ENCODE measurements around the gene LIME1. TPM values are rescaled to one million over a fixed set of nuclear protein-coding genes. Genes with fewer than 3 reads are reported as not detected.

LIME1 gene
- total and polyA plus RNA-seq, 10 of the 15 experiments (the other 5 are each of a cell fraction or from before 2014, with no cell fraction given), result 0.35 to 154 (median 49.9) TPM

GRCh38 chr20:63742381-63743024 is 6.0 kb downstream of the LIME1 start:
- Histone ChIP-seq H2AFZ (ENCODE audit: control insufficient read depth, low read depth, low read length) (no peak overlapping the region), H3K9me3 (replicated peaks; ENCODE audit: control insufficient read depth, insufficient read depth, low read length) (no peaks in the 10 kb centered on the region), H3K27ac (ENCODE audit: control insufficient read depth, insufficient read depth) (no peak overlapping the region), H3K4me1 (ENCODE audit: control insufficient read depth, insufficient read depth, low read length) (peaks cover 18% of the 10 kb centered on the region), H4K20me1 (ENCODE audit: control insufficient read depth, insufficient read depth) (no peaks in the 10 kb centered on the region), H3K79me2 (ENCODE audit: control insufficient read depth, insufficient read depth, low read length) (peaks cover 12% of the 10 kb centered on the region), H3K4me2 (ENCODE audit: control insufficient read depth, insufficient read depth) (no peak overlapping the region), H3K36me3 (ENCODE audit: control insufficient read depth in 2 of 2, insufficient read depth in 2 of 2, low read length in 1 of 2) (peaks cover 0 to 4% of the 10 kb centered on the region in 2 experiments; a peak in 2 of 4 replicates), H3K9ac (ENCODE audit: control insufficient read depth, insufficient read depth, low read length) (no peak overlapping the region), H3K27me3 (replicated peaks in 1 of 2; ENCODE audit: control insufficient read depth in 2 of 2, insufficient read depth in 2 of 2, low read length in 1 of 2) (no peaks in the 10 kb centered on the region), H3K4me3 (no peak overlapping the region)
- POLR2A ChIA-PET, result interaction anchor here (0.8 kb wide), 1 partner anchor 34 kb away, joined by 3 read pairs; the partner anchor contains the start of genes ARFRP1 and ZGPAT
- CTCF ChIA-PET, result interaction anchor here (0.6 to 1.4 kb wide), 3 partner anchors 26 to 103 kb away, joined by 4 to 6 read pairs (median 4); no protein-coding TSS in a partner anchor
- in situ Hi-C loops (cut with MboI), result no loop called here
- RAD21 ChIA-PET (ENCODE audit: unreplicated experiment), result no interaction called here
- WGBS (ENCODE audit: insufficient coverage, insufficient replicate concordance, low lambda C conversion rate, missing lambda C conversion rate), result 93% methylated on average over 35 of the region's 37 CpGs
- DNase-seq (ENCODE audit: low read depth, low spot score), result no peak
- FAIRE-seq, result no peak
- no peak for ATAC-seq
- TF ChIP-seq STAT3 (IDR thresholded peaks at IDR 0.05; ENCODE audit: low read depth, low read length) (no peak), POLR2A (IDR thresholded peaks at IDR 0.05; ENCODE audit: low read depth, low read length) (0 out of 2 replicates have a peak, but pooled peaks have one; percentile 20), POLR2AphosphoS2 (IDR thresholded peaks at IDR 0.05; ENCODE audit: low read depth, low read length) (no peak)
- intact Hi-C loops (cut with micrococcal nuclease; ENCODE audit: unreplicated experiment), result no loop called here
- SMC1A ChIA-PET (ENCODE audit: uncharacterized antibody, unreplicated experiment), result no interaction called here
- no TSS peak for BruUV-seq (replicated peaks)

GRCh38 chr20:63743210-63743970 is 6.9 kb downstream of the LIME1 start:
- no peak overlapping the region for H3K4me3 ChIP-seq
- no peak overlapping the region for H2AFZ ChIP-seq (ENCODE audit: control insufficient read depth, low read depth, low read length)
- intact Hi-C loops (cut with micrococcal nuclease; ENCODE audit: unreplicated experiment), result no loop called here
- no peak overlapping the region for H3K4me2 ChIP-seq (ENCODE audit: control insufficient read depth, insufficient read depth)
- no peaks in the 10 kb centered on the region for H3K9me3 ChIP-seq (replicated peaks; ENCODE audit: control insufficient read depth, insufficient read depth, low read length)
- DNase-seq (ENCODE audit: low read depth, low spot score) (no peak), ATAC-seq (no peak), FAIRE-seq (no peak)
- no peak overlapping the region for H3K9ac ChIP-seq (ENCODE audit: control insufficient read depth, insufficient read depth, low read length)
- SMC1A ChIA-PET (ENCODE audit: uncharacterized antibody, unreplicated experiment), result no interaction called here
- in situ Hi-C loops (cut with MboI), result no loop called here
- RAD21 ChIA-PET (ENCODE audit: unreplicated experiment), result no interaction called here
- CTCF ChIA-PET, result interaction anchor here (0.8 to 1.1 kb wide), 2 partner anchors 36 to 43 kb away, joined by 3 to 4 read pairs; partner anchors contain the start of genes ARFRP1 and ZGPAT
- H3K4me1 ChIP-seq (ENCODE audit: control insufficient read depth, insufficient read depth, low read length), result peaks cover 15% of the 10 kb centered on the region
- peaks cover 0 to 4% of the 10 kb centered on the region in 2 experiments; a peak in 2 of 4 replicates for H3K36me3 ChIP-seq (ENCODE audit: control insufficient read depth in 2 of 2, insufficient read depth in 2 of 2, low read length in 1 of 2)
- no peak for TF ChIP-seq ASH2L (IDR thresholded peaks at IDR 0.05; ENCODE audit: borderline replicate concordance, low read depth)
- TF ChIP-seq USF2 (IDR thresholded peaks at IDR 0.05; ENCODE audit: borderline replicate concordance, low read depth, low read length), result no peak
- 0 out of 2 replicates have a peak, but pooled peaks have one; percentile 15 for TF ChIP-seq TCF3 (IDR thresholded peaks at IDR 0.05; ENCODE audit: borderline replicate concordance, insufficient read depth, low read depth, low read length)
- 0 out of 2 replicates have a peak, but pooled peaks have one; percentile 28 for TF ChIP-seq POLR2A (IDR thresholded peaks at IDR 0.05; ENCODE audit: low read depth, low read length)
- no peak for TF ChIP-seq HCFC1 (IDR thresholded peaks at IDR 0.05; ENCODE audit: low read length)
- no peak for TF ChIP-seq ELK1 (IDR thresholded peaks at IDR 0.05; ENCODE audit: low read depth, low read length)
- no peak for TF ChIP-seq WRNIP1 (IDR thresholded peaks at IDR 0.05; ENCODE audit: borderline replicate concordance, low read depth, low read length)
- POLR2A ChIA-PET, result interaction anchor here (0.6 to 0.8 kb wide), 2 partner anchors 35 to 119 kb away, joined by 3 read pairs; partner anchors contain the start of genes ARFRP1 and ZGPAT
- 89% methylated on average over 31 of the region's 31 CpGs for WGBS (ENCODE audit: insufficient coverage, insufficient replicate concordance, low lambda C conversion rate, missing lambda C conversion rate)
- H3K79me2 ChIP-seq (ENCODE audit: control insufficient read depth, insufficient read depth, low read length), result peaks cover 7% of the 10 kb centered on the region
- no peak overlapping the region for H3K27ac ChIP-seq (ENCODE audit: control insufficient read depth, insufficient read depth)
- no peaks in the 10 kb centered on the region for H4K20me1 ChIP-seq (ENCODE audit: control insufficient read depth, insufficient read depth)
- H3K27me3 ChIP-seq (replicated peaks in 1 of 2; ENCODE audit: control insufficient read depth in 2 of 2, insufficient read depth in 2 of 2, low read length in 1 of 2), result no peaks in the 10 kb centered on the region
- BruUV-seq (replicated peaks), result TSS peak; percentile 54

All from GM12878 (cell line).